Renal pelvis (tissue), 4 donors: ENCODE results near the gene PLCG1. TPM values are rescaled to one million over a fixed set of nuclear protein-coding genes. Genes with fewer than 3 reads are reported as not detected.

Experiments
- DNase-seq: peaks from one replicate; pipeline ENCODE4 v3.0.0-alpha.2; 2013
- polyA plus RNA-seq, 3 donors: library from polyadenylated mRNA; unstranded; fragments of 120-200 nt; gene quantifications; one replicate each; pipeline ENCODE4 v1.2.1, GENCODE V29; 2013; ENCODE audit not compliant: insufficient read length in 3 of 3

The PLCG1 gene
- polyA plus RNA-seq, 3 donors, result 156 to 191 (median 191) TPM

DNA sequence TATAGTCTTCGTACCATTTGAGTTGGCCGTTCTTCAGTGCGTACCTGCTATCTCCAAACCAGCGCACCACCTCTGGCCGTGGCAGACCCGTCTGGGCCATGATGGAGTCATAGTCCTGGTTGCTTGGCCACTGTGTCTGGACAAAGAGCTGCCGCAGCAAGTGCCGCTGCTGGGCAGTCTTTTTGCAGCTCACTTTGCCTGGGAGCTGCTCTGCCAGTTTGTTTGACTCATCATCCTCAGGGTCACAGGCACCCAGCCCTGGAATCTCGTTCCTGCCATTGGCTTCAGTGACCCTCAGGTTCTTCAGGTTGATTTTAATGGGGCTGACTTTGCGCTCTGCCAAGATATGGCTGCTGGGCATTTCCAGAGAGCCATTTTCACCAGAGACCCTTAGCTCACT is 65.1 kb downstream of the PLCG1 start:
- no peak for DNase-seq

DNA sequence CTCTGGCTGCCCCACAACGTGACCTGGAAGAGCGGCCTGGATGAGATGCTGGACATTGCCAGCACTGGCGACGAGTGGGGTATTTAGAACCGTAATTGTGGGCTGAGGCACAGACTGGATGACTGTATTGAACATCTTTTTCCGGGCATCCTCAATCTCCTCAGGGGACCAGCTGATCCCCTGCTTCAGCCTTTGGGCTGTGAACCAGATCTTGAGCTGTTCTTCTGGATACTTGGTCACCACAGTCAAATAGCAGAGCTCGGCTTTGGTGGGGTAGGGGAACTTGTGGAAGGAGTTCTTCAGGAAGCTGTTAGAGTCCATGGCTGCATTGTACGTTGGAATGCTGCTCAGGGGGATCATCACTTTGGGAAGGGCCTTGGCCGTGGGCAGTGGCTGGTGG is 66.3 kb downstream of the PLCG1 start:
- DNase-seq, result no peak

DNA sequence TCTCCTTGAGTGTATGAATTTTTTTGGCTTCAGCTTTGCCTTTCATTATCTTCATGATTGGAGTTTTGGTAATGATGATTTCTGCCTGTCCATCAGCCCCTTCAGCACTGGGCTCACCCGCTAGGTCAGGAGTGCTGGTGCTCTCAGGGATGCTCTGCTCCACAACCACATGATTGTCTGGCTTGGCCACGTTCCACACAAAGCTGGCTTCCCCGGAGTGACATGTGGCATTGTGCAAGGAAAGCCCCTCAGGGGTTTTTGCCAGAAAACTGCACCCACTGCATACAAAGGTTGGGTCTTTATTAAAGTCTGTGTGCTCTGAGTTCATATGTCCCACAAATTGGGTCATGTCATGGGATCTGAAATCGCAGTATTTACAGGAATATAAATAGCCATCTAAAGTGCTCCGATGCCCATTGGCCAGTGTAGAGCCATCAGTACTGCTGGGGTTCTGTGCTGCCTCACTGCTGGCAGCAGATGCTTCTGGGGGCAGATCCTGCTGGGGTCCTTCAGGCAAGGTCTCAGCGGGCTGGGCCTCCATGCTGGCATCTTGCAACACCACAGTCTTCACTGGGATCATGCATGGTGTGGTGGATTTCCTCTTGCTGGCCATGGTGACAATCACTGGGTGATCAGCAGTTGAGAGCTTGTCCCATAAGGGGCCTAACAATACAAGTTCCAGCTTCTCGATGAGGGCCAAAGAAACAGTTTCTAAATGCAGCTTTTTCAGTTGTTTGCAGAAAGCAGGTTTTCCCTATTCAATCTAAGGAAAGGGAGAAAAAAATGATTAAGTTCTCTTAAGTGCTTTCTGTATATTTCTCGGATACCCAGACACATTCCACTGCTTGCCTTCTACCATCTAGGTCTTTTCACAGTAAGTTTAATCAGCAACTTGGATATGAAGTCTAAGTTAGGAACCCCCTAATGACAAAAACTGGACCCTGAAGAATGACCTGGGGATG is 67.2 kb downstream of the PLCG1 start:
- DNase-seq, result no peak

DNA sequence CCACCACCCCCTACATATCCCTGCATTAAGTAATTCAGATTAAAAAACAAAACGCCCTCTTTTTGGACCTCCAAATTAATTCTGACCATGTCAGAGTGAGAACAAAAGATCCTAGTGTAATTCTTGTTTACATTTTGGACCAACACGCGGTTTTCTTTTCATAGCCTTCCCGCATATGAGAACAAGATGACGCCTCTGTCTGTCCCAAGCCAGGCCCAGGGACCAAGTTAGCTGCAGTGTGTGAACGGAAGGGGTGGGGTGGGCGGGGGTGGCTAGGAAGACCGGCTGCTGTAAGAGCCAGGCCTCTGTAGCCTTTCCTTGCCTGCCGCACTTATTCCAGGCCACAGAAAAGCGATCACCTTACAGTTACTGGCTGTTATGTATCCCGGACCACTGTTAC is 68.0 kb downstream of the PLCG1 start:
- no peak for DNase-seq

DNA sequence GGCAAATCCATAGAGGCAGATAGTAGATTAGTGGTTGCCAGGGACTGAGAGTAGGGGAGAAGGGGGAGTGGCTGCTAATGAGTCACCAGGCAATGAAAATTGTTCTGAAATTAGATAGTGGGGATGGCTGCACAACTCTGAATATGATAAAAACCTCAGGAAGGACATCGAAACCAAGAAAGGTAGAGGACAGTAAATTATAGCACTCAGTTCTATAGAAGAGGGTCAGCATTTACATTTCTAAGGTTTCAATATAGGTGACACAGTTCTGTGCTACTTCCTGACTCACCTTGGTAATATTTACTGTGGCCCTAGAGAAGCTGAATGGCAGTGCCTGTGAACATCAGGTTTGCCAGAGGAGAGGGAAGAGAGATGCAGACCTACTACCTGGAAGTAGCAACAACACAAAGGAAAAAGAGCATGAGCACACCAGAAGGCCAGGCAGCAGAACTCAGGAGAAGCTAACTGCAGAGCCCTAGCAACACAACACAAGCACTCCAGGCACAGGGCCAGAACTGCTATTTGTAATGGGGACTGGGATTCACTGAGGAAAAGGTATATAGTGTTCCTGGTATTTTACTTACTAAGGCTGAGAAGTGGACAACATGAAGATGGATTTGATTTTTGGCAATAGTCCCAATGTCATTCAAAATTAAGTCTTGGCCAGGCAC is 75.9 kb downstream of the PLCG1 start:
- no peak for DNase-seq

DNA sequence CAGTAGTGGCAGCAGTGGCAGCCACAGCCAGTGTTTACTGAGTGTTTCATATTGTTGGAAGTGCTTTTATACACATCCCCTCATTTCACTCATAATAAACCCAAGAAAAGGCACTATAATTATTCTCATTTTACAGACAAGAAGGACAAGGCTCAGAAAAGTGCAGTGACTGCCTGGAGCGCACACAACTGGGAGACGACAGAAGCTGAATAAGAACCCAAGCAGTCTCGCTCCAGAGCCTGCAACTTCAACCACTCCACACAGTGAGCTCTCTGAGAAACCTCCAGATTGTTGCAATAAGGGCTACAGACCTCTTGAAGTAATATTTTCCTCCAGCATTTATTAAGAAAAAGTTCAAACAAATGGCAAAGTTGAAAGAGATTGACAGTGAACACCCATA is 76.9 kb downstream of the PLCG1 start:
- DNase-seq, result no peak

DNA sequence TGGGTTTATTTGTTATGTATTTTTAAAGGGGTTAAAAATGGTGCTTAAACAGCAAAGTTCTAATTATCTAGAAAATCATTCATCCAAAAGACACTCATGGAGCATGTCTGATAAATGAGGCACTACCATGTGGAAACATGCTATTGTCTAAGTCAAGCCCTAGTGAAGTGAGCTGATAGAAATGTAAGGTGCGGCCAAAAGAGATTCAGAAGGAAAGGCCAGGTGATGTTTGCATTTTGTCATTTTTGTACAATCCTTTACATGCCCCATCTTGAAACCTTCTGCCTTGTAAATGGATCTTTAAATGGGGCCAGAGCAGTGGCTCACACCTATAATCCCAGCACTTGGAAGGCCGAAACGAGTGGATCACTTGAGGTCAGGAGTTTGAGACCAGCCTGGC is 77.3 kb downstream of the PLCG1 start:
- DNase-seq, result no peak

DNA sequence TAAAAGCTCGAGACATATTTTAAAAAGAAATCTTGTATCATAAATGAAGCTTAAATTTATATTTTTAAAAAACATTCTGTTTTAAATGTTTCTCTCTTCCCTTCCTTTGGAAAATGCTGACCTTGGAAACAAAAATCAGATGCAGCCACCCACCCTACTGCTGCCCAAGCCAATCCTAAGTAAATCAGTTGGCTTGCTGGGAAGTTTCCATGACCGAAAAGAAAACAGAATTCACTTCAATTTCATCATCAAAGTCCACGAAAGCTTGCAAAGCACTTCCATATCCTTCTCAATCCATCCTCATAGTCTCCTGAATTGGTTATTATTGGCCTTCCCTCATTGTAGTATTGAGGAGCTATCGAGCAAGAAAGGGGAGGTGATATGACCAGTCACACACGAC is 80.1 kb downstream of the PLCG1 start:
- DNase-seq, result no peak

DNA sequence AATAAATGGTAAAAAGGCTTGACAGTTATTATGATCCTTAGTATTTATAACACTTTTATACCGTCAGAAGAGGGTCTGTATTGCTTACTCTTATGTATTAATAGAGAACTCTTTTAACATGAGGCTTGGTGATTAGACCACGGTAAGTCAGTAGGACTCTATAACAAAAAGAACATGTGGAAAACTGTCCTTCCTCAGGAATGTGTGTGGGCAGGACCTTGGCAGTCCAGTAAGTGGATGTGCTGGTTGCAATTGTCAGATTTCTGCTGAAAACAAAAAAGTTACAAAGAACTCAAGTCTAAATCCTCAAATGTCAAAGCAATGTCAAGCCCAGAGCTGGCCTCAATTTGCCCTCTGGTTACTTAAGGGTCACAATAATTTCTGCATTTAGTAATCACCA is 81.1 kb downstream of the PLCG1 start:
- no peak for DNase-seq

DNA sequence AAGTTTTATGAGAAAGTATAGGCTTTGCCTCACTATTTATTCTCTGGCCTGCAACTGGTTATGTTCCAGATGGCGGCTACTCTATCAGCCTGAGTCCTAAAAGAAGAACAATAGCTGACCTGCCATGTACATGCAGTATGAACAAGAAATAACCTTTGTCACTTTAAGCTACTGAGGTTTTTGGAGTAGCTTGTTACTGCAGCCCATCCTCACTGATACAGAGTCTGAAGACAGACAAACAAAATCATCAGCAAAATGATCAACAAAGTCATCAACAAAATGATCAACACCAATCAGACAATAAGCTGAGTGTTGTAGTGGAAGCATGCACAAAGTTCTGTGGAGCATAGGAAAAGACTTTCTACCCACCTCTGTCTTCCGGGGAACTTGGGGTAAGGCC is 82.5 kb downstream of the PLCG1 start:
- no peak for DNase-seq

DNA sequence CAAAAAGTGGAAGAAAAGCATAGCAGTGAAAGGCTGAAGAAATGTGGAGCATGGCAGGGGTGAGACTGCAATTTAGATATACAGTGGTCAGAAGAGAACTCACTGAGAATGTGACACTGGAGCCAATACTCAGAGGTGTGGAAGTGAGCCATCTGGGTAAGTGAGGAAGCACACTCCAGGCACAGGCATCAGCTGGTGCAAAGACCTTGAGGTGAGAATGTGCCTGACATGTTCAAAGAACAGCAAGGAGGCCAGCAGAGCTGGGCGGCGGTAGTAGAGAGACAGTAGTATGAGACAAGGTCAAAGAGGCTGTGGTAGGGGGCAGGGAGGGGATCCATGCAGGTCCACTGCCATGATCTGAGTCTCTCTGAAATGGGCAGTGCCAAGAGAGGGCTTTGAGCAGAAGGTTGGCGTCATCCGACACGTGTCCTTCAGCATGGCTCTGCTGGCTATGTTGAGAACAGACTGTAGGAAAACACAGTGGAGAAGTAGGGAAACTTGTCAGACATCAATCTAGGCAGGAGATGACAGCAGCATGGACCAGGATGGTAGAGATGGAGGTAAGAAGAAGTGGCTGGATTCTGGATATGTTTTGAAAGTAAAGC is 84.4 kb downstream of the PLCG1 start:
- no peak for DNase-seq

DNA sequence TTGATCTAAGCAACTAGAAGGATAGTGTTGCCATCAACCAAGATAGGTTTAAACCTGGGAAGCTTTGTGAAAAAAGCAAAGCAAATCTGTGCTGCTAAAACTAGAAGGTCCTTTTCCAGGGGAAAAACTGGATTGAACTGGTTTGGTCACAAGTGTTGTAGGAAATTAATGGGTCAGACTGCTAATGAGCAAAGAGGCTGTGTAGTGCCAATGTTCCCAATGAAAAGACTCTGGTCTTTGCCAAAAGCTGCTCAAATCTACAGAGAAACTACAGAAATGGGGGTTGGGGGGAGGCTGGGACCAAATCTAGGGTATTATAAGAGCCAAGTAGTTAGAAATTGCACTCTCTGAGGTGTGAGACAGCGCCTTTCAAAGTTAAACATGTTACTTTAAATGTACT is 85.0 kb downstream of the PLCG1 start:
- DNase-seq, result no peak

DNA sequence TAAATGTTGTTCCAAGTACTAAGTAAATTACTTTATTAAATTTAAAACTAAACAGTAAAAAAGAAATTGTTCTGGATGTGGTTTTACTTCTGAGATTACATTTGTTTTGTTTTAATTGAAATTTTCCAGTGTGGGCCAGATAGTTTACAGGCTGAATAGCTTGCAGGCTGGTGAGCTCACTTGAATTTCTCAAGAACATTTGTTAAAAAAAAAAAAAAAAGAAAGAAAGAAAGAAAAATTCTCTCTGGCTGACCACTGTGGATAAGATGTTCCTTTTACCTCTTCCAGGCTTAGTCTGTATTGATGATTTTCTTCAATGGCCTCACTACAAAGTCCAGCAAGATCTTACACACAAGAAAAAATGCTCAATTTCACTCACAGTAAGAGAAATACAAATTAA is 85.4 kb downstream of the PLCG1 start:
- no peak for DNase-seq

DNA sequence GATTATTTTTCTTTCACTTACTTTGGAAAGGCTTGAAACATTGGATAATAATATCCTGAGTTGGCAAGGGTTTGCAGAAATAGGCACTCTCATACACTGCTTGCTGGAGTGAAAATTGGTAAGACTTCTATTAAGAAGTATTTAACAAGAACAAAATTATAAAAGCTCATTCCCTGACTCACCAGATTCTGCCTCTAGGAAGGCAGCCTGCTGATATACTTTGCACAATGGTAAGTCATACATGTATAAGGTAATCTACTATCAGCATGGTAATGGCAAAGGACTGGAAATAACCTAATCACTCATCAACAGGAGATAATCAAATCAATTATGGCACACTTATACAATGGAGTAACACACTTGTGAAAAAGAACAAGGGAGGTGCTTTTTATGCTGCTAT is 85.8 kb downstream of the PLCG1 start:
- DNase-seq, result no peak

DNA sequence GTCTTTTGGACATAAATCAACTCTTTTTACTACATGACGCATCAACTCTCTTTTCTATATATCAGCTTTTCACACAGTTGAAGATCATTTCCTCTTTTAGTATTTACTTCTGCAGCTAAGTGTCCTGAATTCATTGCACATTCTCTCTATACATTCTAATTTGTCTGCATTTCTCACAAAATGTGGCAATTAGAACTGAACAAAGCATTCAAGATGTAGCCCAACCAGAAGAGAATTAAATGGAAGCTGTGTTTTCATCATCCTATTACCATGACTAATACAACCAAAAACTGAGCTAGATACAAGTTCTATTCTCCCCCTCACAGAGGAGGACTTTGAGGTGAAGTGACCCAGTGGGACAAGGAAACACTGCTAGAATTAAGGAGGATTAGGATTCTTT is 86.9 kb downstream of the PLCG1 start:
- DNase-seq, result no peak

DNA sequence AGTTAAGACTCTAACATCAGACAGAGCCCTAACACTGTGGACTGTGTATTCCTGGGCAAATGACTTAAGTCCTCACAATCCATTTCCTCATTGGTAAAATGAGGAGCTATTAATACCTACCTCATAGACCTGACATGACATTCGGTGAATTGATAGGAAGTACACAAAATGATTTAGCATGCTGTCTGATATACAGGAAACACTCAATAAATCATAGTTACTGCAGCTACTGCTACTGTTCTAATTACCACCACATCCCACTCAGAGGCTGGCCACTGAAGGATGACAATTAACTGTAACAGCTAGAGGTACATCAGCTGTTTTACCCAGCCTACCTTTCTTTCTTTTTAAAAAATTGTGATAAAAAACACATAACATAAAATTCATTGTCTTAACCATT is 87.7 kb downstream of the PLCG1 start:
- no peak for DNase-seq

DNA sequence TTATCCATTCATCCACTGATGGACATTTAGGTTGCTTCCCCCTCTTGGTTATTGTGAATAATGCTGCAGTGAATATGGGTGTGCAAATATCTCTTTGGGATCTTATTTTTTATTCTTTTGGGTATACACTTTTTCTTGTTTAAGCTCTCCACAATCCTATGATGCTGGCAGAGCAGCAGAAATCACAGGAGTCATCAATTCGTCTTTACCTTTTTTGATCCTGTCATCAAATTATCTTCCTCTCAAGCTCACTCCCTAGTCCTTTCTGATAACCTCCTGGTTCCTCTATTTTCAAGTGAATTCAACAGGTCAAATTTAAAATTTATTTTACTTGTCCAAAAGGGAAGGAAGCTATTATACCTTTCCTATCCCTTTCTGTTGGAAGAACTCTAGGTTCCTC is 89.1 kb downstream of the PLCG1 start:
- no peak for DNase-seq

Other genes with a start within 250 kb of the PLCG1 start
- 100 to 1,000 TPM in 2 of 3 donors, 10 to 100 TPM in 1; 97.7 to 115 (median 111) TPM for gene TOP1, start 108.7 kb upstream of the PLCG1 start, polyA plus RNA-seq
- gene ZHX3, start 180.2 kb downstream of the PLCG1 start, polyA plus RNA-seq, result 10 to 100 TPM; 21.3 to 26.9 (median 25.5) TPM
- gene LPIN3, start 203.3 kb downstream of the PLCG1 start, polyA plus RNA-seq, result 10 to 100 TPM; 11.0 to 20.9 (median 18.5) TPM
- 10 to 100 TPM in 1 of 3 donors, 1 to 10 TPM in 2; 7.0 to 11.0 (median 9.6) TPM for gene EMILIN3, start 229.3 kb downstream of the PLCG1 start, polyA plus RNA-seq